AG04449 (cell line): Measurements from ENCODE around the gene PCDHGA5.
"Not testable (repeated sequence)": the region's sequence is repeated elsewhere in the genome, so short reads cannot be mapped to it uniquely, and the experiment has no call there.

Experiments used
- CTCF ChIA-PET: fragments of 350-600 bp; formaldehyde crosslinking; extraction: SDS; loops from one replicate; lab custom pipeline; 2021; ENCODE audit warnings: antibody characterized with exemption; lab: Yijun Ruan, JAX
- POLR2A ChIA-PET: fragments of 400-600, 350-600 bp; formaldehyde crosslinking; extraction: SDS; loops from one replicate; lab custom pipeline; 2020; ENCODE audit warnings: antibody characterized with exemption, inconsistent platforms; lab: Yijun Ruan, JAX
- DNase-seq: peaks from one replicate; pipeline ENCODE4 v3.0.0-alpha.2; 2010; ENCODE audit warnings: low read depth, low spot score
- H3K4me3 ChIP-seq: 2 replicates; pipeline ENCODE4 v1.5.1; 2011; ENCODE audit warnings: low read depth, mild to moderate bottlenecking, control low read depth, low read length
- CTCF ChIP-seq: IDR thresholded peaks from one replicate; pipeline ENCODE4 v1.5.1; 2011; ENCODE audit warnings: mild to moderate bottlenecking, moderate library complexity, low read length, control low read depth, inconsistent platforms; ENCODE audit not compliant: insufficient read depth; ENCODE audit errors: missing control alignments

Gene PCDHGA5

GRCh38 chr5:141342773-141343172 is 21.2 kb upstream of the PCDHGA5 start:
- DNase-seq = no peak
- ChIA-PET POLR2A (no interaction called here), CTCF (interaction anchor here (0.7 to 10.4 kb wide), 19 partner anchors 8 to 226 kb away, joined by 3 to 134 read pairs (median 5); partner anchors contain the start of genes PCDHGA1, PCDHGA10, PCDHGA4 and PCDHGA9)
- H3K4me3 ChIP-seq = no peak overlapping the region
- no peak for TF ChIP-seq CTCF

GRCh38 chr5:141343242-141343952 is 20.6 kb upstream of the PCDHGA5 start, which contains the start of gene PCDHGA3:
TSS of gene PCDHGA3 (plus strand) at chr5:141343829. CDS start at chr5:141344034, 205 bp downstream.
- no peak for DNase-seq
- peak within 1 kb of the TSS; percentile 43 for H3K4me3 ChIP-seq
- CTCF ChIA-PET = interaction anchor here (0.7 to 10.4 kb wide), 24 partner anchors 9 to 232 kb away, joined by 3 to 134 read pairs (median 4); partner anchors contain the start of genes PCDHGA1, PCDHGA11, PCDHGA4 and PCDHGA5
- TF ChIP-seq CTCF = no peak
- POLR2A ChIA-PET = no interaction called here

GRCh38 chr5:141343953-141344463 is 20.0 kb upstream of the PCDHGA5 start:
- POLR2A ChIA-PET = no interaction called here
- TF ChIP-seq CTCF = no peak
- peak overlapping the region; percentile 43 for H3K4me3 ChIP-seq
- DNase-seq = no peak
- CTCF ChIA-PET = interaction anchor here (0.9 to 10.4 kb wide), 20 partner anchors 9 to 231 kb away, joined by 3 to 134 read pairs (median 4); partner anchors contain the start of genes PCDHGA1, PCDHGA11, PCDHGA4 and PCDHGA5

- ChIA-PET POLR2A (no interaction called here), CTCF (interaction anchor here (1.1 to 10.4 kb wide), 4 partner anchors 13 to 221 kb away, joined by 3 to 134 read pairs (median 18); no protein-coding TSS in a partner anchor)
These were observed 18.6 kb upstream of the PCDHGA5 start for GRCh38 chr5:141345327-141345726.

GRCh38 chr5:141346017-141346416 is 17.9 kb upstream of the PCDHGA5 start:
- CTCF ChIA-PET = interaction anchor here (1.1 to 10.4 kb wide), 5 partner anchors 10 to 228 kb away, joined by 3 to 134 read pairs (median 4); no protein-coding TSS in a partner anchor

More at GRCh38 chr5:141345327-141345726, 18.6 kb upstream of the PCDHGA5 start:
- no peak overlapping the region for H3K4me3 ChIP-seq
- no peak for DNase-seq
- TF ChIP-seq CTCF = no peak

GRCh38 chr5:141349917-141350619 is 13.9 kb upstream of the PCDHGA5 start, which contains the start of gene PCDHGB1:
TSS of gene PCDHGB1 (plus strand) at chr5:141350099. CDS start at chr5:141350261, 162 bp downstream.
- POLR2A ChIA-PET = no interaction called here
- peak; percentile 50 for TF ChIP-seq CTCF
- no peak for DNase-seq
- CTCF ChIA-PET = interaction anchor here (0.6 to 10.4 kb wide), 20 partner anchors 8 to 228 kb away, joined by 3 to 134 read pairs (median 6); partner anchors contain the start of genes PCDHGA1, PCDHGA2, PCDHGA5 and PCDHGA8
- H3K4me3 ChIP-seq = peak within 1 kb of the TSS; percentile 39

More at GRCh38 chr5:141346017-141346416, 17.9 kb upstream of the PCDHGA5 start:
- POLR2A ChIA-PET, H3K4me3 ChIP-seq, DNase-seq: not testable (repeated sequence)
